ENCODE measurements around the gene PRKAG2. TPM values are rescaled to one million over a fixed set of nuclear protein-coding genes. Genes with fewer than 3 reads are reported as not detected.
A peak's percentile ranks its signal among the peaks of the same experiment; 100 is the strongest.

The PRKAG2 gene
- total and polyA plus RNA-seq, 5 experiments from 2014 or later, result 29.5 to 63.5 (median 34.1) TPM

DNA sequence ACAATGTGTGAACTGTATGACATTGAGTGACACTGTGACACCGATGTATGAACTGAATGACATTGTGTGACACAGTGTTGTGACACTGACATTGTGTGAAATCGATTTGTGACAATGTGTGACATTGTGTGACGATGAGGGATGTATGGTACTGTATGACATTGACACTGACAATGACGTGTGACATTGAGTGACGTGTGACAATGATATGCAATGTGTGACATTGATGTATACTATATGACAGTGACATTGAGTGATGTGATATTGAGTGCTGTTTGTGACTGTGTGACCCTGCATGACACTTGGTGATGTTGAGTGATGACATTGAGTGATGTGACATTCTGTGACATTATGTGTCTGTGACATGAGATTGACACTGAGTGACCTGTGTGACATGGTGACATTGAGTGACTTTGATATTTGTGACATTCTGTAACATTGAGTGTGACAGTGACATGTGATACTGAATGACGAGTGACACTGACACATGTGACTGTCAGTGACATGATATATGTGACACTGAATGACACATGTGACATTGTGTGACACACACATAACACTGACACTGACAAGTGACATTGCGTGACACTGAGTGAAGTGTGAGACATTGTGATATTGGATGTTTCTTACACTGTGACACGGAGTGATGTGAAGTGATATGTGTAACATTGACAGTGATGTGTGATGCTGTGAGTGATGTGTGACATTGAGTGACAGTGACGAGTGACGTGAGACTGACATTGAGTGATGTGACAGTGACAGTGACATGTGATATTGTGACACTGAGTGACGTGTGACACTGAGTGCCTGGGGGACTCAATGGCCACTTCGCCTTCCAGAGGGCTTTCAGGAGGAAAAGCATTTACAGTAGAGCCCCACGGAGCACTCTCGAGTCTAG is 167.5 kb downstream of the PRKAG2 start:
- H3K4me1 Mint-ChIP-seq, result peaks cover 8 to 26% (median 15%) of the 10 kb centered on the region in 4 donors
- H3K4me3 Mint-ChIP-seq, result no peak overlapping the region
- H3K36me3 Mint-ChIP-seq, result peaks cover 0 to 18% (median 0%) of the 10 kb centered on the region in 3 donors
- no peak for DNase-seq
- POLR2A ChIA-PET, result no interaction called here
- peak overlapping the region in 1 of 10 donors; percentile 34 for H3K27ac Mint-ChIP-seq
- no peaks in the 10 kb centered on the region for H3K9me3 Mint-ChIP-seq
- ATAC-seq, result no peak
- no peaks in the 10 kb centered on the region for H3K27me3 Mint-ChIP-seq

DNA sequence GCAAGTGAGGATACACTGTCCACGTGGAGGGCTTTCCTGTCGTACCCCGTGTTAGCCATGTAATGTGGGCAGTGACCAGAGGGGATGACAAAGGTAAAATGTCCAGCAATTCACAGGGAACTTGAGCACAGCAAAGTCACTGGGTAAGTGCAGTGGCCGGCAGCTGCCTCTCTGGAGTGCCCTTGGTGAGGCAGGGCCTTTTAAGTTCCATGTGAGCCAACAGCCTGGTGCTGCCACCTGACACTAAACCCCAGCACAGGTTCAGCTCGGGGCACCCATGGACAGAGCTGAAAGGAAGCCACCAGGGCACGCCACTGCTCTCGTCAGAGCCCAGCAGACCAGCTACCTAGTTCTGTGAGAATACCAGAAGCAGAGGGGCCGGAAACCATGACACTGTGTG is 168.3 kb downstream of the PRKAG2 start:
- DNase-seq (no peak), ATAC-seq (no peak)
- H3K4me1 Mint-ChIP-seq, result peaks cover 8 to 29% (median 15%) of the 10 kb centered on the region in 4 donors
- H3K36me3 Mint-ChIP-seq, result peaks cover 0 to 16% (median 0%) of the 10 kb centered on the region in 3 donors
- H3K9me3 Mint-ChIP-seq, result no peaks in the 10 kb centered on the region
- H3K4me3 Mint-ChIP-seq, result no peak overlapping the region
- POLR2A ChIA-PET, result no interaction called here
- no peaks in the 10 kb centered on the region for H3K27me3 Mint-ChIP-seq
- peak overlapping the region in 2 of 10 donors; percentile 28 to 34 for H3K27ac Mint-ChIP-seq

GRCh38 chr7:151707757-151708156 is 169.2 kb downstream of the PRKAG2 start:
- Mint-ChIP-seq H3K4me1 (peaks cover 8 to 29% (median 15%) of the 10 kb centered on the region in 4 donors), H3K27me3 (no peaks in the 10 kb centered on the region), H3K27ac (no peak overlapping the region), H3K4me3 (no peak overlapping the region), H3K36me3 (peaks cover 0 to 16% (median 0%) of the 10 kb centered on the region in 3 donors), H3K9me3 (no peaks in the 10 kb centered on the region)
- ATAC-seq (no peak), DNase-seq (no peak)
- POLR2A ChIA-PET, result no interaction called here

- Mint-ChIP-seq H3K36me3 (peaks cover 0 to 16% (median 3%) of the 10 kb centered on the region in 3 donors), H3K27ac (no peak overlapping the region), H3K4me3 (no peak overlapping the region), H3K4me1 (peaks cover 8 to 29% (median 16%) of the 10 kb centered on the region in 4 donors), H3K27me3 (no peaks in the 10 kb centered on the region), H3K9me3 (no peaks in the 10 kb centered on the region)
- POLR2A ChIA-PET, result no interaction called here
- no peak for DNase-seq
- no peak for ATAC-seq
These were observed 169.8 kb downstream of the PRKAG2 start for GRCh38 chr7:151707105-151707469.

GRCh38 chr7:151706277-151707104 is 170.4 kb downstream of the PRKAG2 start:
- ATAC-seq, result no peak
- no peak for DNase-seq
- Mint-ChIP-seq H3K4me1 (peaks cover 8 to 29% (median 16%) of the 10 kb centered on the region in 4 donors), H3K9me3 (no peaks in the 10 kb centered on the region), H3K27me3 (no peaks in the 10 kb centered on the region), H3K36me3 (peaks cover 0 to 16% (median 3%) of the 10 kb centered on the region in 3 donors), H3K27ac (peak overlapping the region in 3 of 10 donors; percentile 14 to 46 (median 25)), H3K4me3 (no peak overlapping the region)
- POLR2A ChIA-PET, result no interaction called here

- H3K4me1 Mint-ChIP-seq, result peaks cover 8 to 35% (median 18%) of the 10 kb centered on the region in 4 donors
- peak overlapping the region in 2 of 10 donors; percentile 7 to 8 for H3K4me3 Mint-ChIP-seq
- H3K9me3 Mint-ChIP-seq, result no peaks in the 10 kb centered on the region
- no peaks in the 10 kb centered on the region for H3K27me3 Mint-ChIP-seq
- DNase-seq (peak in 6 of 10 donors; percentile 2 to 29 (median 24)), ATAC-seq (peak; percentile 44 to 73)
- peaks cover 0 to 16% (median 3%) of the 10 kb centered on the region in 3 donors for H3K36me3 Mint-ChIP-seq
- peak overlapping the region in 4 of 10 donors; percentile 10 to 77 (median 56) for H3K27ac Mint-ChIP-seq
- POLR2A ChIA-PET, result interaction anchor here (0.6 kb wide), 1 partner anchor 81 kb away, joined by 4 read pairs; no protein-coding TSS in a partner anchor
These were observed 171.2 kb downstream of the PRKAG2 start for GRCh38 chr7:151705636-151706276.

- H3K36me3 Mint-ChIP-seq, result peaks cover 0 to 10% (median 3%) of the 10 kb centered on the region in 3 donors
- H3K4me3 Mint-ChIP-seq, result no peak overlapping the region
- peaks cover 8 to 30% (median 16%) of the 10 kb centered on the region in 4 donors for H3K4me1 Mint-ChIP-seq
- H3K9me3 Mint-ChIP-seq, result no peaks in the 10 kb centered on the region
- DNase-seq, result no peak
- H3K27ac Mint-ChIP-seq, result peak overlapping the region in 1 of 10 donors; percentile 46
- H3K27me3 Mint-ChIP-seq, result no peaks in the 10 kb centered on the region
- ATAC-seq, result no peak
- POLR2A ChIA-PET, result no interaction called here
These were observed 171.8 kb downstream of the PRKAG2 start for GRCh38 chr7:151704960-151705635.

- DNase-seq (no peak), ATAC-seq (no peak)
- Mint-ChIP-seq H3K27ac (peak overlapping the region in 1 of 10 donors; percentile 17), H3K27me3 (no peaks in the 10 kb centered on the region), H3K4me1 (peaks cover 8 to 36% (median 18%) of the 10 kb centered on the region in 4 donors), H3K36me3 (peaks cover 0 to 6% (median 3%) of the 10 kb centered on the region in 3 donors), H3K4me3 (no peak overlapping the region), H3K9me3 (no peaks in the 10 kb centered on the region)
- POLR2A ChIA-PET, result no interaction called here
These were observed 172.5 kb downstream of the PRKAG2 start for GRCh38 chr7:151704299-151704959.

GRCh38 chr7:151702961-151703360 is 174.0 kb downstream of the PRKAG2 start:
- Mint-ChIP-seq H3K27ac (no peak overlapping the region), H3K27me3 (no peaks in the 10 kb centered on the region), H3K9me3 (no peaks in the 10 kb centered on the region), H3K36me3 (peaks cover 0 to 5% (median 3%) of the 10 kb centered on the region in 3 donors), H3K4me1 (peaks cover 12 to 44% (median 23%) of the 10 kb centered on the region in 4 donors), H3K4me3 (no peak overlapping the region)
- DNase-seq, result no peak
- no peak for ATAC-seq
- POLR2A ChIA-PET, result interaction anchor here (0.7 kb wide), 1 partner anchor 70 kb away, joined by 3 read pairs; no protein-coding TSS in a partner anchor

- POLR2A ChIA-PET, result no interaction called here
- H3K4me3 Mint-ChIP-seq, result no peak overlapping the region
- peak overlapping the region in 2 of 10 donors; percentile 6 to 65 for H3K27ac Mint-ChIP-seq
- ATAC-seq (no peak), DNase-seq (no peak)
- H3K9me3 Mint-ChIP-seq, result no peaks in the 10 kb centered on the region
- peaks cover 10 to 52% (median 29%) of the 10 kb centered on the region in 4 donors for H3K4me1 Mint-ChIP-seq
- peaks cover 0 to 5% (median 3%) of the 10 kb centered on the region in 3 donors for H3K36me3 Mint-ChIP-seq
- H3K27me3 Mint-ChIP-seq, result no peaks in the 10 kb centered on the region
These were observed 176.2 kb downstream of the PRKAG2 start for GRCh38 chr7:151700586-151701165.

- ATAC-seq, result no peak
- POLR2A ChIA-PET, result no interaction called here
These were observed 177.0 kb downstream of the PRKAG2 start for GRCh38 chr7:151699928-151700319.

More at GRCh38 chr7:151699928-151700319, 177.0 kb downstream of the PRKAG2 start:
- Mint-ChIP-seq H3K4me3 (no peak overlapping the region), H3K27ac (peak overlapping the region in 2 of 10 donors; percentile 30 to 41), H3K36me3 (peaks cover 0 to 5% (median 3%) of the 10 kb centered on the region in 3 donors), H3K27me3 (no peaks in the 10 kb centered on the region), H3K4me1 (peaks cover 15 to 56% (median 33%) of the 10 kb centered on the region in 4 donors), H3K9me3 (no peaks in the 10 kb centered on the region)
- DNase-seq, result no peak
